GM21717 (cell line): ENCODE data around the gene NASP.
"Not testable (repeated sequence)": the region's sequence is repeated elsewhere in the genome, so short reads cannot be mapped to it uniquely, and the experiment has no call there.

Source experiments
- ATAC-seq: cut with Tn5 transposase; IDR thresholded peaks from one replicate; pipeline ENCODE4 v1.9.1; 2021; ENCODE audit warnings: mild to moderate bottlenecking, moderate library complexity; ENCODE audit not compliant: unreplicated experiment

The NASP gene

DNA sequence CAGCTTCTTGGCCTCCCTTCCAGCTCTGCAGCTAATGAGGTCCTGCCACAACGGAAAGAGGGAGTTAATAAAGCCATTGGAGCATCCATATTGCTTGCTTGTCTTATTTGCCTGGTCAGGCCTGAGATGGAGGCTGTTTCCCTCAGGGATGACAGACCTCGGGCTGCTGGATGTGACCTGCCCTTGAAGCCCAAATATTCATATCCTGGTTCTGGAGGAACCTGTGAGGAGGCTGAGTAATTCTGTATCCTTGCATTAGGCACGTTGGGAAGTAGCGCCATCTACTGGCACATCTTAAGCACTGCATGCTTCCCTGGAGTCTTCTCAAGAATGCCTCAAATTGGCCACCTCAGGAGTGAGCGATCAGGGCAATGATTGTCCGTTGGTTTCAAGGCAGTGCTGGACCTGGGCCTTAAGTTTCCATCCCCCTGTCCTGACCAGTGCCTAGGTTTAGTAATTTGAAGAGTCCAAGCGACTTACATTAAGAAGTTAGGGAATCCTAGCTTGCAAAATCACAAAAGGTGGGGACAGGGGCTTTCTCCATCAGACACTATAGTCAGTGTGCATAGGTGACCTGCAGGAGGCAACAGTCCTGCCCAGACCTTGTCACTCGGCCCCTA lies 13.8 kb upstream of the NASP start:
- no peak for ATAC-seq

GRCh38 chr1:45570631-45571030 lies 13.2 kb upstream of the NASP start:
- ATAC-seq: no peak

- ATAC-seq: no peak
Measured at GRCh38 chr1:45573231-45573804, 10.5 kb upstream of the NASP start.

DNA sequence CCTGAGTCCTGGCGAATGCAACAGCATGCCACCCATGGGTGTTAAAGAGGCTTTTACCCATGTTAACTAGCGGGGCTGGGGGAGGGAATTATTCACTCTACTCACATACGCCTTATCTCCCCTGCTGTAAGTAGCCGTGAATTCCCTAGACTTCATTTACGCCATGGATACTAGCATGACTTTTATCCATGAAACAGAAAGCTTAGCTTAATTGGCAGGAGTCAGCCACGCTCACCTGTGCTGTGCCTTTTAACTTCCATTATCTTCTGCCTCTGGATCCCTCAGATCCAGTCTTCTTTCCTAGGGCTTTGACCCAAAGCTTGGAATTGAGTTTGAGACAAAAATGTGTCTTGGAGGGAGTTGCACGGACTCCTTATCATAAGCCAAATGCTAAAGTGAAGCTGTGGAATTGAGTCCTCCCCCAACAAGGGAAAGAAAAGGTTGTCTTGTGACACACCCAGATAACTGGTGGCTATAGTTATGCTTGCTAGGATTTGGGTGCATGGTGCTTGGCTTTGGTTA lies 9.7 kb upstream of the NASP start:
- ATAC-seq: no peak

- peak; percentile 77 for ATAC-seq
Measured at GRCh38 chr1:45583264-45583665, 576 bp upstream of the NASP start.

GRCh38 chr1:45584351-45585109 lies 689 bp downstream of the NASP start:
- peak; percentile 23 for ATAC-seq

DNA sequence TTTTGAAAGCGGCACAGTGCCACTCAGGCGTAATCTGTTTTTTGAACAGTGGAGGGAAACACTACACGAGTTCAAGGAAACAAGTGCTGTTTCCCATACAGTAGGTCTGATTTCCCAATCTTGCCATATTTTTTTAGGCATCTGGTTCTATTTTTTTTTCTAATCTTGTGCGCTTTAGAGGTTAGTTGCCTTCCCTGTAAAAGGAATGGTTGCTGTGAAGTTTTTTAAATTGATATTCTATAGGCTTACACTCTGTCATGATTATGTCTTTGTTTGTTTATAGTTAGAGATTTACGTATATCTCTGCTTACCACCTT lies 1.2 kb downstream of the NASP start:
- no peak for ATAC-seq

DNA sequence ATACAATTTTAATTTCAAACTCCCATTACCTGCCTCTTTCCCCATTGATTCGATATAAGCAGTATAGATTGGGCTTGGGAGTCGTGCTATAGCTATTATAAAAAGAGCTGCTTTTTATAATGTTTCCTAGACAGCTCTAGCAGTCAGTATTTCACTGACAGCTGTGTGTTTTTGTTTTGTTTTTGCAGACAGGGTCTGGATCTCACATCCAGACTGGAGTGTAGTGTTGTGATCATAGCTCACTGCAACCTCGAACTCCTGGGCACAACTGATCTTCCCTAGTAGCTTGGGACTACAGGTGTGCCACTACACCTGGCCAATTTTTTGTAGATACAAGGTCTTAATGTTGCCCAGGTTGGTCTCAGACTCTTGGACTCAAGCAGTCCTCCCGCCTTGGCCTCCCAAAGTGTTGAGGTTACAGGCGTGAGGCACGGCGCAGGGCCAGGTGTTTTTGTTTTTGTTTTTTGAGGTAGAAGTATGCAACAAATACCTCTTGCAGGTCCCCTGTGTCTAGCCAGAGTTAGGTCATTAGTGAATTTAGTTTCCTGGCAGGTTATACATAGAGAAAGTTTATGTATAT lies 1.7 kb downstream of the NASP start:
- no peak for ATAC-seq

DNA sequence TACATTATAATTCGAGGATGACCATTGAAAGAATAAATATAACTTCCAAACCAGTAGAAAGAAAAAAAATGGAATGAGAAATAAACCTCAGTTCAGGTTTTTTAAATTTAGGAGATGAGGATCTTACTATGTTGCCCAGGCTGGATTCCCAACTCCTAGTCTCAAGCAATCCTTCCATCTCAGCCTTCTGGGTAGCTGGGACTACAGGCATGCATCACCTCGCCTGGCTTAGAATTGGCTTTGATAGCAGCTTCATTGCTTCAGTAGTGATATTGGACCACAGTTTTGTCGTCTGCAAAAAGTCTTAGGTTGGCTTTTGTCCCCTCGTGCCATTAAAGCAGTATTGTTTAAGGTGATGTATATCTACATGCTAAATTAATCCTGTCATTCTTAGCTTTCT lies 2.9 kb downstream of the NASP start:
- no peak for ATAC-seq

GRCh38 chr1:45589861-45590260 lies 6.0 kb downstream of the NASP start:
- no peak for ATAC-seq

GRCh38 chr1:45594412-45594811 lies 10.6 kb downstream of the NASP start:
- ATAC-seq: no peak

- ATAC-seq: not testable (repeated sequence)
Measured at GRCh38 chr1:45596765-45597164, 12.9 kb downstream of the NASP start.

- no peak for ATAC-seq
Measured at GRCh38 chr1:45604239-45604638, 20.4 kb downstream of the NASP start.

- ATAC-seq: no peak
Measured at GRCh38 chr1:45607404-45608074, 23.7 kb downstream of the NASP start.

- no peak for ATAC-seq
Measured at GRCh38 chr1:45608175-45609156, 24.6 kb downstream of the NASP start.

DNA sequence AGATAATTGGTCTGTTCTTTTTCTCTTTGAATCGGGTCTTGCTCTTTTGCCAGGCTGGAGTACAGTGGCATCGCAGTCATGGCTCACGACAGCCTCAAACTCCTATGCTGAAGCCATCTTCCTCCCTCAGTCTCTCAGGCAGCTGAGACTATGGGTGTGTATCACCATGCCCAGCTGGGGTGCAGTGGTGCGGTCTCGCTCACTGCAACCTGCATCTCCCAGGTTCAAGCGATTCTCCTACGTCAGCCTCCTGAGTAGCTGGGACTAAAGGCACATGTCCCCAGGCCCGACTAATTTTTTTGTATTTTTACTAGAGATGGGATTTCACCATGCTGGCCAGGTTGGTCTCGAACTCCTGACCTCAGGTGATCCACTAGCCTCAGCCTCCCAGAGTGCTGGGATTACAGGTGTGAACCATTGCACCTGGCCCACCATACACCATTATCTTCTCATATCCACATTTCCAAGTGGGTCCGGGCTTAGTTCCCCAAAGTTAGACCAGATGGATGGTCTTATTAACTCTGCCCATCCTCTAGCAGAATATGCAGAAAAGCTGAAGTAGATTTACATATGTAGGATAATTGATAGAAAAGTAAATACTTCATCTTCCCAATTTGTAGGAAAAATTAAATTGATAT lies 26.9 kb downstream of the NASP start:
- ATAC-seq: no peak

GRCh38 chr1:45612941-45613579 lies 29.2 kb downstream of the NASP start:
- no peak for ATAC-seq

- ATAC-seq: no peak
Measured at GRCh38 chr1:45615885-45616284, 32.0 kb downstream of the NASP start.

GRCh38 chr1:45617618-45618017 lies 33.8 kb downstream of the NASP start:
- ATAC-seq: no peak
